HG03159 (cell line): ENCODE measurements around the gene MOV10L1.
A peak's percentile ranks its signal among the peaks of the same experiment; 100 is the strongest.
"Not testable (repeated sequence)": the region's sequence is repeated elsewhere in the genome, so short reads cannot be mapped to it uniquely, and the experiment has no call there.

ENCODE experiments used
- ATAC-seq: cut with Tn5 transposase; IDR thresholded peaks from one replicate; pipeline ENCODE4 v1.9.1; 2021; ENCODE audit warnings: mild to moderate bottlenecking, moderate library complexity; ENCODE audit not compliant: unreplicated experiment

MOV10L1 gene

GRCh38 chr22:50199829-50200460, 110.1 kb downstream of the MOV10L1 start:
- no peak for ATAC-seq

- ATAC-seq: peak; percentile 67
Observed at GRCh38 chr22:50200461-50201190, 110.8 kb downstream of the MOV10L1 start, which contains the start of gene SELENOO. TSS of gene SELENOO (plus strand) at chr22:50201011. CDS start at chr22:50201037, 26 bp downstream.

GRCh38 chr22:50201191-50202129, 111.7 kb downstream of the MOV10L1 start:
- ATAC-seq: peak; percentile 16

- no peak for ATAC-seq
Observed at GRCh38 chr22:50202130-50202666, 112.4 kb downstream of the MOV10L1 start.

GRCh38 chr22:50203288-50203687, 113.5 kb downstream of the MOV10L1 start:
- no peak for ATAC-seq

GRCh38 chr22:50204571-50204970, 114.8 kb downstream of the MOV10L1 start:
- no peak for ATAC-seq

GRCh38 chr22:50204998-50205397, 115.2 kb downstream of the MOV10L1 start:
- ATAC-seq: not testable (repeated sequence)

GRCh38 chr22:50205781-50206569, 116.2 kb downstream of the MOV10L1 start:
- ATAC-seq: no peak

- no peak for ATAC-seq
Observed at GRCh38 chr22:50206599-50206998, 116.8 kb downstream of the MOV10L1 start.

- no peak for ATAC-seq
Observed at GRCh38 chr22:50207383-50208140, 117.8 kb downstream of the MOV10L1 start.

GRCh38 chr22:50208430-50208938, 118.7 kb downstream of the MOV10L1 start:
- ATAC-seq: no peak

GRCh38 chr22:50208939-50209892, 119.4 kb downstream of the MOV10L1 start:
- no peak for ATAC-seq

- no peak for ATAC-seq
Observed at GRCh38 chr22:50209893-50210292, 120.1 kb downstream of the MOV10L1 start.

GRCh38 chr22:50210378-50211139, 120.8 kb downstream of the MOV10L1 start:
- no peak for ATAC-seq

GRCh38 chr22:50211147-50211546, 121.3 kb downstream of the MOV10L1 start:
- ATAC-seq: no peak
